Brain microvascular endothelial cell (primary cell): Measurements from ENCODE around the gene ABHD15.

Experiments
- DNase-seq: peaks from one replicate; pipeline ENCODE4 v3.0.0-alpha.2; 2020
- H3K27ac ChIP-seq: fragments of 250-450 bp; sonication (Bioruptor Pico); 2 replicates; pipeline ENCODE4 v1.5.1; 2020; ENCODE audit warnings: mild to moderate bottlenecking, moderate library complexity
- H3K27me3 ChIP-seq: fragments of 250-450 bp; sonication (Bioruptor Pico); replicated peaks from 2 replicates; pipeline ENCODE4 v1.5.1; 2020; ENCODE audit warnings: mild to moderate bottlenecking
- H3K36me3 ChIP-seq: fragments of 250-450 bp; sonication (Bioruptor Pico); replicated peaks from 2 replicates; pipeline ENCODE4 v1.5.1; 2020; ENCODE audit warnings: mild to moderate bottlenecking
- H3K4me3 ChIP-seq: 2 replicates; pipeline ENCODE4 v1.5.1; 2011; ENCODE audit warnings: low read depth, mild to moderate bottlenecking, control low read depth, low read length, moderate library complexity
- CTCF ChIP-seq: IDR thresholded peaks from 2 replicates; pipeline ENCODE4 v1.5.1; 2011; ENCODE audit warnings: low read depth, mild to moderate bottlenecking, moderate library complexity, low read length, control low read depth, inconsistent platforms; ENCODE audit errors: missing control alignments
- in situ Hi-C: cut with HindIII; loops from 2 replicates; pipeline ENCODE4 v1.10.0; 2017; ENCODE audit warnings: low sequenced_read_pairs, low pct_ligation_motif_present

The ABHD15 gene

GRCh38 chr17:29595943-29596774, 29.3 kb upstream of the ABHD15 start:
- Histone ChIP-seq H3K27me3 (no peaks in the 10 kb centered on the region), H3K27ac (no peak overlapping the region), H3K36me3 (no peaks in the 10 kb centered on the region), H3K4me3 (no peak overlapping the region)
- no peak for TF ChIP-seq CTCF
- in situ Hi-C loops, result no loop called here
- DNase-seq, result no peak

GRCh38 chr17:29595107-29595942, 28.5 kb upstream of the ABHD15 start:
- H3K4me3 ChIP-seq, result no peak overlapping the region
- H3K27me3 ChIP-seq, result no peaks in the 10 kb centered on the region
- in situ Hi-C loops, result no loop called here
- H3K27ac ChIP-seq, result no peak overlapping the region
- H3K36me3 ChIP-seq, result no peaks in the 10 kb centered on the region
- no peak for TF ChIP-seq CTCF
- DNase-seq, result no peak

GRCh38 chr17:29594519-29595090, 27.8 kb upstream of the ABHD15 start:
- no peak overlapping the region for H3K4me3 ChIP-seq
- TF ChIP-seq CTCF, result no peak
- DNase-seq, result no peak

GRCh38 chr17:29593591-29594518, 27.0 kb upstream of the ABHD15 start:
- peak; percentile 48 for TF ChIP-seq CTCF
- Histone ChIP-seq H3K36me3 (no peaks in the 10 kb centered on the region), H3K4me3 (peak overlapping the region; percentile 59), H3K27ac (no peak overlapping the region), H3K27me3 (no peaks in the 10 kb centered on the region)
- no peak for DNase-seq
- in situ Hi-C loops, result no loop called here

More at GRCh38 chr17:29594519-29595090, 27.8 kb upstream of the ABHD15 start:
- no peak overlapping the region for H3K27ac ChIP-seq
- H3K27me3 ChIP-seq, result no peaks in the 10 kb centered on the region
- H3K36me3 ChIP-seq, result no peaks in the 10 kb centered on the region
- in situ Hi-C loops, result no loop called here

- no peak for DNase-seq
- in situ Hi-C loops, result no loop called here
- Histone ChIP-seq H3K27me3 (no peaks in the 10 kb centered on the region), H3K36me3 (no peaks in the 10 kb centered on the region), H3K4me3 (peak within 1 kb of the TSS; percentile 59), H3K27ac (no peak within 1 kb of the TSS)
- TF ChIP-seq CTCF, result no peak
Observed at GRCh38 chr17:29592850-29593551, 26.2 kb upstream of the ABHD15 start, which contains the start of gene ANKRD13B. ANKRD13B (plus strand) TSS chr17:29593132; CDS start chr17:29593622, 490 bp downstream.
